Activated CD4-positive, CD25-positive, alpha-beta regulatory T cell treated with anti-CD3 and anti-CD28 coated beads, Interleukin-2, amount 50 U/mL, for 16 hours (primary cell): ENCODE measurements around the gene EFHC2.

ENCODE experiments used
- DNase-seq: peaks from one replicate; pipeline ENCODE4 v3.0.0-alpha.2; 2020; ENCODE audit warnings: low read depth, low spot score

The EFHC2 gene

DNA sequence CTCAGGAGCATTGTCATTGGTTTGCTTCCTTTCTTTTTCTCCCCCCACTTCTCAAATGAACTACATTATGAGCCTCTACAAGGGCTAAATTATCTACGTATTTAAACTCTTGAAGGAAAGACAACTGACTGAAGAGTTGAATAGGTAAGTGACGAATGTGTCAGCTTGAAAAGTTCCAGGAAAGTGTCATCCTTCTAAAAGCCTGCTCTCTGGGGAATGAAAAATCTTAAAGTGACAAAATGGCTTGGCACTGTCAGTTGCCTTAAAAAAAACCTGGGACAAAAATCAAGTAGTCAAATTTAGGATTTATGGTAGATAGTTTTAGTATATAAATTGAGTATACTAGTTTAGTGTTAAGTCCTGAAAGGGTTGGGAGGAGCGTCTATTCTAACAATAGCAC is 196.3 kb downstream of the EFHC2 start:
- no peak for DNase-seq

DNA sequence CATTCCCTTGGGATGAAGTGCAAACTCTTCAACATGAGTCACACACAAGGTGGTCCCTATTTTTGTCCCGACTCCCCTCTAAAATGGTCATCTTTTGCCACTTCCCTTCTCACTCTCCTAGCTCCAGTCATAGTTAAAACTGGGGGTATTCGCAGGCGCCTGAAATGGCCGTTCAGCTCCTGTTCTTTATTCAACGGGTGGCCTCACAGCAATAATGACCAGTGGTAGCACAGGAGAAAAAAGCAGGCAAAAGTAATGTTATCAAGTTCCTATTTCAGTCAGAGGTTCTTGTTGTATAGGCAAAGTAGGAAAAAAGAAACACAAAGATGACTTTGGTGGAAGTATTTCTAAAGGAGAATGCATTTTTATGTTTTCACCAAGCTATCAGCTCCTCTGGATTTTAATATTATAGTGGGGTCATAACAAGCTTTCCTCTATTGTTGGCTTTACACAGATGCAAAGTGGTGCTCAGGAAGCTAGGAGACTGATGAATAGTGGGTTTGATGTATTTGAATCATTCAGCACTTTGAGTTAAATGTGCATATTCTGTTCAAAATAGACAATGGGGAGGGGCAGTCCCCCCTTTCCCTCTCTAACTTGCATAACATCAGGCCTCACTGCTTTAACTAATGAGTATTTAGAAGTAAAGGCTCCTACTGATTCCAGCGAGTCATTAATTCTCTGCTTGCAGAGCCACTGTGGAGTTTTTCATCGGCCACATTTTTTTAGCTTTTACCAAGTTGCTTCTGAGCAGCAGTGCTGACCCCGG is 199.1 kb downstream of the EFHC2 start:
- no peak for DNase-seq

DNA sequence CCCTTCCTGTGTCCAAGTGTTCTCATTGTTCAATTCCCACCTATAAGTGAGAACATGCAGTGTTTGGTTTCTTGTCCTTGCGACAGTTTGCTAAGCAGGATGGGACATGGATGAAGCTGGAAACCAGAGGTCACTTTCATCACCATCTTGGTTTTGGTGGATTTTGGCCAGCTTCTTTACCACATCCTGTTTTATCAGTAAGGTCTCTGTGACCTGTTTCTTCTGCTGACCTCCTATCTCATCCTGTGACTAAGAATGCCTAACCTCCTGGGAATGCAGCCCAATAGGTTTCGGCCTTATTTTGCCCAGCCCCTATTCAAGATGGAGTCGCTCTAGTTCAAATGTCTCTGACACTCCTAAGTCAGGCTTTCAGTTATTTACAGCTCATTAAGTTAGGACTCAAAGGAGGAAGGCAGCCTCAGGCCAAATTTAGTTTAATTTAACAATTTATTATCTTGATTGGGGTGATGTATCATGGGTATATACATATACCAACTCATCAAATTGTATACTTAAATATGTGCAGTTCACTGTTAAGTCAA is 200.3 kb downstream of the EFHC2 start:
- DNase-seq, result no peak

DNA sequence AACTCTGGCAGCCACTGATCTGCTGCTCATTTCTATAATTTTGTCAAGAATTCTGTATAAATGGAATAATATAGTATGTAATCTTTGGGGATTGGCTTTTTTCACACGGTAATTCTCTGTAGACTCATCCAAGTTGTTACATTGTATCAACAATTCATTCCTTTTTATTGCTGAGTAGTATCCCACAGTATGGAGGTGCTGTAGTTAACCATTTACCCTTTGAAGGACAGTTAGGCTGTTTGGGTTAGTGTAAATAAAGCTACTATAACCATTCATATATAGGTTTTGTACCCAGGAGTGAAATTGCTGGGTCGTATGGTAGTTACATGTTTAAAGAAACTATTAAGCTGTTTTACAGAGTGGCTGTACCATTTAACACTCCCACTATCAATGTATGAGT is 213.3 kb downstream of the EFHC2 start:
- DNase-seq, result no peak

DNA sequence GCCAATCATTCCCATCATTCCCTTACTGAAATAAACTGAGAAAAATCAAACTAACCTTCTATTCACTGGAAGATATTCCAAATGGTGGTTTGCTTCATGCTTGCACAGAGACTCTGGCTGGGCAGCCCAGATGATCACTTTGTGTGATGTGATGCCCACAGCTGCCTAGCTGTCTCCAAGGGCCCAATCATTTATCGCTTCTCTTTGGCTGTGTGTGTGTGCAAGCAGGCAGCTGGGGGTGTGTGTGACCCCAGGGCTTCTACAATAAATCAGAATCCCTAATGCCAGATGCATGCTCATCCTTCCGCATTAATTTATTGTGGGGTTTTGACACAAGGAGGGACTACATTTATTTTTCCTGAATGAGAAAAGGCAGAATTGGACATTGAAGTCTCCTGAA is 230.1 kb downstream of the EFHC2 start:
- DNase-seq, result no peak

DNA sequence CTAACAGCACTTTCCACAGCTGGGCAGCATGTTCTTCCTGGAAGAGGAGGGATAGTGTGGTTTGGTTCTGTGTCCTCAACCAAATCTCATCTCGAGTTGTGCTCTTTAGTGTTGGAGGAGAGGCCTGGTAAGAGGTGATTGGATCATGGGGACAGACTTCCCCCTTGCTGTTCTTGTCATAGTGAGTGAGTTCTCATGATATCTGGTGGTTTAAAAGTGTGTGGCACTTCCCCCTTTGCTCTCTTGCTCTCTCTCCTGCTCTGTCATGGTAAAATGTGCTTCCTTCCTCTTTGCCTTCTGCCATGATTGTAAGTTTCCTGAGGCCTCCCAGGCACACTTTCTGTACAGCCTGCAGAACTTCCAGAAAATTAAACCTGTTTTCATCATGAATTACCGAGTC is 236.6 kb downstream of the EFHC2 start:
- no peak for DNase-seq

DNA sequence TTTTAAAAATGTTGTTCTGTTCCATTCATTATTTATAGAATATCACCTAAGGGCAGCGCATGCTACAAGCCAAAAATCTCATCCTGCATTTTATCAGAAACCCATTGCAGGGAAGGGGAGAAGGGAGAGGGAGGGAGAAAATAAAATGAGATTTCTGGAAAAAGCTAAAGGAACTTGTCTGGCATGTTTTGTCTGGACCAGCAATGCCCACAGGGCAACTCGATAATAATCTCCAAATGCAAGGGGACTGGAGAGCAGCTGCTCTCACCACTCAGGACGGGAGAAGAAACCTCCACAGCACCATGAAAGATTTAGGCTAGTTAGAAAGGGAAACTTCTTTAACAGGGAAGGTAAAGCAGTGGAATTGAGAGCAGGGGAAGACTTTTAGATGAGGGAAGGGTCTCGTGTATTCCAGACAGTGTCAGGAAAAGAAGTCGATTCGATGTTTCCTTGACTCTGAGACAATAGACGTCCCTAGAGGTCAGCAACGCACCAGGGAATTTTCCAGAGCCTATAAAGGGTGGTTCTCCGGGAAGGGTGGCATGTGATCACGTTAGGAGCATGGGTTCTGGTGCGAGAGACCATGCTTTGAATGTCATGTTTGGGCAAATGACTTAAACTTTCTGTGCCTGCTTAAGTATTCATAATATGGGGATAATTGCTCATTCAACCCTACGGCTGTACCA is 238.1 kb downstream of the EFHC2 start:
- no peak for DNase-seq

DNA sequence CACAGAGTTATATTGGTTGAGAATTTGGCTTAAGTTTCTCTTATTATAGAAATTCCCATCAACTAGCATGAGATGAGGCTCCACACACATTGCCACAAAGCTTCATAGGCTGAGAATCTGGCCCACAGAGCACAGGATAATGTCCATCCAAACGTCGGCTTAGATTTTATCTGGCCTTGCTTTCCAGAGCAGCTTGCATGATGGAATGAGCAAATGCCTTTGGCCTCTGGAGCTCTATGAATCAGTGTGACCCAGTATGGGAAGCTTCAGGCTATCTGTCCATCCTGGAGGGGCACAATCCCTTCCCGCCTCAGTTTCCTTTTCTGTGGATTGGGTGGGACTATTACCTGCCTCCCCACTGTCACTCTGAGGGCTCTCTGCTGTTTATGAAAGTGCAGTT is 238.8 kb downstream of the EFHC2 start:
- no peak for DNase-seq

DNA sequence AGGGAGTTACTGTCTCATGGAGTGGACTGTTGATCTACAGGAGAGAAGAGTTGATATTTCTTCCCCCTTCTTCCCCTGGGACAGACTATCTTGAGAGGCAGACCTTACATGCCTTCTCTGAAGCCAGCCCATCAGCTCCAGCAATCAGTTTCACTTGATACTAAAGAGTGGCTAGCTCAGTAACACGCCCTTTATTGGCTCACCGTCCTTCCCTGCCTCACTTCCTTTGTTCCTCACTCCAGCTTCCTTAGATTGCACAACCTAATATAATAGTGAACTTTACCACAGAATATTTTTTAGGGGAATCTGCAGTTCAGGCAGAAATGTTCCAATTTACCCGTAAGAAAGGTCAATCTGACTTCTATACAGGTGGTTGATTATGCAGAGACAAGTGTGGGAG is 242.2 kb downstream of the EFHC2 start:
- no peak for DNase-seq

DNA sequence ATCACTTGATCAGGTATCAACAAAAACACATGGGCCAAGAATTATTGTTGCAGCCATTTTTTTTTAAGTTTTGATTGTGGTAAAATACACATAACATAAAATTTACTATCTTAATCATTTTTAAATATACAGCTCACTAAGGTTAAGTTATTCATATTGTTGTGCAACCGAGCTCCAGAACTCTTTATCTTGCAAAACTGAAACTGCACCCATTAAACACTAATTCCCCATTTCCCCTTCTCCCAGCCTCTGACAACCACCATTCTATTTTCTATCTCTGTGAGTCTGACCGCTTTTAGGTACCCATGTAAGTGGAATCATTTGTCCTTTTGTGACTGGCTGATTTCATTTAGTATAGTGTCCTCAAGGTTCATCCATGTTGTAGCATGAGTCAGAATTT is 244.1 kb downstream of the EFHC2 start:
- DNase-seq, result no peak
